Large intestine (tissue), 3 donors: ENCODE measurements around the gene SBNO2. TPM values are rescaled to one million over a fixed set of nuclear protein-coding genes. Genes with fewer than 3 reads are reported as not detected.
A peak's percentile ranks its signal among the peaks of the same experiment; 100 is the strongest.

Source experiments
- DNase-seq, 2 donors: peaks; one replicate each; pipeline versions ENCODE4 v3.0.0 to v3.0.0-alpha.2; 2013
- H3K27ac ChIP-seq: one replicate; pipeline ENCODE4 v1.5.1; 2013; ENCODE audit warnings: low read length
- H3K27me3 ChIP-seq: 2 replicates; pipeline ENCODE4 v1.6.1; 2013; ENCODE audit warnings: low read length; ENCODE audit not compliant: control insufficient read depth, insufficient read depth
- H3K36me3 ChIP-seq: 2 replicates; pipeline ENCODE4 v1.6.1; 2013; ENCODE audit warnings: low read length; ENCODE audit not compliant: control insufficient read depth, insufficient read depth
- H3K4me1 ChIP-seq: one replicate; pipeline ENCODE4 v1.6.1; 2013; ENCODE audit warnings: low read length; ENCODE audit not compliant: control insufficient read depth, insufficient read depth
- H3K4me3 ChIP-seq: one replicate; pipeline ENCODE4 v1.5.1; 2013; ENCODE audit warnings: low read length
- H3K9me3 ChIP-seq: one replicate; pipeline ENCODE4 v1.6.1; 2013; ENCODE audit warnings: mild to moderate bottlenecking, low read depth, low read length, moderate library complexity; ENCODE audit not compliant: control insufficient read depth
- WGBS: methylation state at CpG from one replicate; pipeline ENCODE4 v1.1.5; 2013; ENCODE audit warnings: low lambda C conversion rate; ENCODE audit not compliant: insufficient coverage; 5-methylcytosine and 5-hydroxymethylcytosine counted together
- polyA plus RNA-seq: library from polyadenylated mRNA; unstranded; fragments of 120-200 nt; gene quantifications from one replicate; pipeline ENCODE4 v1.2.1, GENCODE V29; 2013

SBNO2 gene
- polyA plus RNA-seq, 1 donor = 25.1 TPM

- Histone ChIP-seq H3K4me1 (peaks cover 21% of the 10 kb centered on the region), H3K27ac (peak overlapping the region; percentile 79), H3K9me3 (peaks cover 7% of the 10 kb centered on the region), H3K27me3 (no peaks in the 10 kb centered on the region), H3K36me3 (peaks cover 68% of the 10 kb centered on the region), H3K4me3 (no peak overlapping the region)
- WGBS = no CpG with 5 or more reads among the region's 25 CpGs
- DNase-seq = no peak
These were observed 60.0 kb downstream of the SBNO2 start for GRCh38 chr19:1113986-1114483.

GRCh38 chr19:1113030-1113985 lies 60.8 kb downstream of the SBNO2 start:
- H3K36me3 ChIP-seq = peaks cover 63% of the 10 kb centered on the region
- H3K9me3 ChIP-seq = peaks cover 11% of the 10 kb centered on the region
- WGBS = no CpG with 5 or more reads among the region's 44 CpGs
- no peaks in the 10 kb centered on the region for H3K27me3 ChIP-seq
- peak overlapping the region; percentile 7 for H3K4me3 ChIP-seq
- DNase-seq = peak; percentile 93 to 95
- H3K4me1 ChIP-seq = peaks cover 21% of the 10 kb centered on the region
- peak overlapping the region; percentile 79 for H3K27ac ChIP-seq

DNA sequence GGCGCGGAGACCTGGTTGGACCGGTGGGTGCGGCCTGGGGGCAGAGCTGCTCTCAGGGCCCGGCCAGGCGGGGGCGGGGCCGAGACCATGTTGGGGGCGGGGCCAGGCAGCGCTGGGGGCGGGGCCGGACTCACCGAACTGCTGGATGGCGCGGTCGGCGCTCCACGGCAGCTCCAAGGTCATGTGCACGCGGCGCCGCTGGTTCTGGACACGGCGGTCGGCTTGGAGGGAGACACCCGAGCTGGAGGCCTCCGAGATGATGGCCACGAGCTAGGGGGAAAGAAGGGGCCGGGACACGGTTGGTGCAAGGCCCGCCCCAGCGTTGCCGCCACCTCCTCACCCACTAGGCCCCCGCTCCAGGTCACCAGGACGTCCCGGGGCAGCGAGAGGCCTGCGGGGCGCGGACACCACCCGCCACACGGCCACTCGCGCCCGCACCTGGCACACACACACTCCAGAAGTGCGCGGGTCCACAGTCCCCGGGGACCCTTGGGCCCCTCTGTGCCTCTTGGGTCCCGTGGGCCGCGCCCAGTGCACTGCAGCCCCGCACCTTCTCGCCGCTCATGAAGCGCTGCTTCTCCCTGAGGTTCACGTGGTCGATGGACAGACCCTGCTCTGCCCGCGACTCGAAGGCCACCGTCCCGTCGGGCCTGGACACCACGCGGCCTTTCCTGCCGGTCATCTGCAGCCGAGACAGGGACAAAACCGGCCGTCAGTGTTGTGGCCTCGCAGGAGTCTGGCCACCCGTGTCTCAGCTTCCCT lies 61.6 kb downstream of the SBNO2 start:
- DNase-seq = peak in 1 of 2 donors; percentile 67
- H3K4me3 ChIP-seq = no peak overlapping the region
- peaks cover 22% of the 10 kb centered on the region for H3K4me1 ChIP-seq
- peaks cover 60% of the 10 kb centered on the region for H3K36me3 ChIP-seq
- H3K9me3 ChIP-seq = peaks cover 11% of the 10 kb centered on the region
- no peak overlapping the region for H3K27ac ChIP-seq
- no peaks in the 10 kb centered on the region for H3K27me3 ChIP-seq
- WGBS = no CpG with 5 or more reads among the region's 71 CpGs

DNA sequence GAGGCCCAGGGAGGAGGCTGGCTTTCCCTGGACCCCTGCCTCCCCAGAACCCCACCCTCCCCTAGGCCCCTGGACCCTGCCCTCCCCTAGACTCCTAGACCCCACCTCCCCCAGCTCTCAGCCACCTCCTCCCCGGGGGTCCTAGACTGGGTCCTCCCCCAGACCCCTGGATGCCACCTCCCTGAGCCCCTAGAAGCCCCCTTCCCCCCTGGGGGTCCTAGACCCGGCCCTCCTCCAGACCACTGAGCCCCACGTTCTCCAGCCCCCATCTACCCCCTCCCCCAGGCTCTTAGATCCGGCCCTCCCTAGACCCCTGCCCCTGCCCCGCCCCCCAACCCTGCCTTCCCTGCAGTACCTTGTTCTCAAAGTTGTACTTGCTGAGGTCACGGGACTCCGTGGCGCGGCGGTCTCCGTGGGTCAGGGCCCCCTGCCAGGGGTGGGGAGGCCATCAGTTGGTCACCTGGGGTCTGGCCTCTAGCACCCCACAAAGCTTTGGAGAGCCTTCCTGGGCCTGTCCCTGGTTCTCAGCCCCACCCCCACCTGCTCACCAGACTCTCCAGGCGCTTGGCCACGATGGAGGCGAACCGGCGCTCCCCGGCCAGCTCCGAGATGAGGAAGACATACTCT lies 62.3 kb downstream of the SBNO2 start:
- Histone ChIP-seq H3K4me3 (no peak overlapping the region), H3K27me3 (no peaks in the 10 kb centered on the region), H3K36me3 (peaks cover 60% of the 10 kb centered on the region), H3K4me1 (peaks cover 25% of the 10 kb centered on the region), H3K9me3 (peaks cover 11% of the 10 kb centered on the region), H3K27ac (no peak overlapping the region)
- WGBS = no CpG with 5 or more reads among the region's 18 CpGs
- no peak for DNase-seq

DNA sequence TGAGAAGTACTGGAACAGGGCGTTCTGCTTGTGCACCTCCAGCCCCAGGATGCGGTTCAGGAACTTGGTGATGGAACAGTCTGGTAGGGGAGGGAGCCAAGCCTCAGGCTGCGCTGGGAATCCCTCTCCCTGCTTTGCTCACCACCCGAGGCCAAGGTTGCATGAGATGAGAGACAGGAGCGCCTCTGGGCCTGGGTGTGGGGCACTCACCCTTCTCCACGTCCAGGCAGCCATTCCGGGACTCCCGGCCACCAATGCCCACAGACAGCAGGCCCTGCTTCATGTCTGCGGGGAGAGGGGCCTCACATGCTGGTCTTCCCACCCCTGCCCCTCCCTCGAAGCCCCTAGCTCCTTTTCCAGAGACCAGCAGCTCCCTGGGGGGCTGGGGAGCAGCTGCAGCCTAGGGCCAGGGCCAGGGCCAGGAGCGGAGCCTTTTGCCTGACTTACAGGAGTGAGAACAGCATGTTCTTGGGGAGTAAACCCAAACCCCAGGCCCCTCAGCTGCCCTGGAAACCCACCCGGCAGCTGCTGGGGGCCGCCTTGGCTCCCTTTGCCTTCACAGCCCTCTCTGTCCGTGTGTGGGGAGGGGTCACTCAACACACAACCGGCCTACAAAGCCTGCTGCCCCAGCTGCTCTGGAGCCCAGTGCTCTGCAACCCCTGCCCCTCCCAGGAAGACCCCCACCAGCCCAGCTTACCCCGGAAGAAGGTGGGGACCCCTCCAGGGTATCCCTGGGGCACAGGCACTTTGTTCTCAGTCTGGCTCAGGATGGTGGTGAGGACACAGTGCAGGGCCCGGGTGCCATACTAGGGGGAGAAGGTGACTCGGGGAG lies 63.0 kb downstream of the SBNO2 start:
- Histone ChIP-seq H3K9me3 (peaks cover 11% of the 10 kb centered on the region), H3K27ac (no peak overlapping the region), H3K4me3 (no peak overlapping the region), H3K36me3 (peaks cover 60% of the 10 kb centered on the region), H3K27me3 (no peaks in the 10 kb centered on the region), H3K4me1 (peaks cover 32% of the 10 kb centered on the region)
- no CpG with 5 or more reads among the region's 18 CpGs for WGBS
- no peak for DNase-seq

- Histone ChIP-seq H3K27me3 (no peaks in the 10 kb centered on the region), H3K9me3 (peaks cover 11% of the 10 kb centered on the region), H3K36me3 (peaks cover 59% of the 10 kb centered on the region), H3K4me1 (peaks cover 42% of the 10 kb centered on the region), H3K4me3 (no peak overlapping the region), H3K27ac (no peak overlapping the region)
- WGBS = no CpG with 5 or more reads among the region's 54 CpGs
- DNase-seq = no peak
These were observed 64.1 kb downstream of the SBNO2 start for GRCh38 chr19:1109697-1110671.

DNA sequence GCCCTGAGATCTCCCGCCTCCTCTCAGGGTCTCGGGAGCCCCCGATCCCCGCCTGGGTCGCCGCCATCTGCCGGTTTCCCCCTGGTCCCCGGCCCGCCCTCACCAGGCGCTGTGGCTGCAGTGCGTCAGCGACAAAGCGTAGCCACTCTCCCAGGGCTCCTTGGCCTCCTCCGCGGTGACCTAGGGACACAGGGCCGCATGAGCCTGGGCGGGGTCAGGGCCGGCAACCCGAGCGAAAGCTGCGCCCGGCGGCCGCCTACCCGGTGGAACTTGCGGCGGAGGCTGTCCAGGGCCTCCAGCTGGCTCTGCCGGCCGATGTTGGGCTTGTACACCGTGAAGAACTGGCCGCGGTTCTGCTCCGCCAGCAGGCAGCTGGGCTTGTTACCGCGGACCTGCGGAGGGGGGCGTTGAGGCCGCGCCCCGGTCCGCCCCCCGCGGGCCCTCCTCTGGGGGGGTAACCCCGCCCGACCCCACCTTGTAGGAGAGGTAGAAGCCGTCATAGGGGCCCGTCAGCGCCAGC lies 65.0 kb downstream of the SBNO2 start:
- Histone ChIP-seq H3K9me3 (peaks cover 11% of the 10 kb centered on the region), H3K27me3 (no peaks in the 10 kb centered on the region), H3K36me3 (peaks cover 55% of the 10 kb centered on the region), H3K4me3 (no peak overlapping the region), H3K4me1 (peaks cover 41% of the 10 kb centered on the region), H3K27ac (no peak overlapping the region)
- WGBS = no CpG with 5 or more reads among the region's 48 CpGs
- DNase-seq = no peak

GRCh38 chr19:1108291-1109031 lies 65.6 kb downstream of the SBNO2 start:
- peaks cover 50% of the 10 kb centered on the region for H3K36me3 ChIP-seq
- H3K9me3 ChIP-seq = peaks cover 11% of the 10 kb centered on the region
- peaks cover 36% of the 10 kb centered on the region for H3K4me1 ChIP-seq
- no CpG with 5 or more reads among the region's 89 CpGs for WGBS
- H3K27me3 ChIP-seq = no peaks in the 10 kb centered on the region
- DNase-seq = no peak
- no peak overlapping the region for H3K4me3 ChIP-seq
- H3K27ac ChIP-seq = no peak overlapping the region
